ENCODE measurements around the gene MYLK4.

The MYLK4 gene

DNA sequence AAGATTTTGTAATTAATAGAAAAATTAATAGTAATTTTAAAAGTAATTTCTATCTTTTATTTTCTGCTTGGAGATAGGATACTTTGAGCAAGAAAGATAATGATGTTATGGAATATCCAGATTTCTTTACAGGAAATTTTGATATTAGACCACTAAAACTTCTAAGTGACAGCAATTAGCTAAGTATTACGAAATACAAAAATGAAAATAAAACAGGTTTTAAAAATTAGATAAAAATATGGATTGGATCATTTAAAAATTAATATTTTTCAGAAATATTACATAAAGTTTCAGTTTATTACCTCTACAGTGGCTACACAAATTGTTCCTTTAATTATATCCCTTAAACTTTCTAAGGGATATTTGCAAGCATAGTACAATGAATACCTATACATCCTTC, 4.2 kb upstream of the MYLK4 start:
- no peak for DNase-seq

DNA sequence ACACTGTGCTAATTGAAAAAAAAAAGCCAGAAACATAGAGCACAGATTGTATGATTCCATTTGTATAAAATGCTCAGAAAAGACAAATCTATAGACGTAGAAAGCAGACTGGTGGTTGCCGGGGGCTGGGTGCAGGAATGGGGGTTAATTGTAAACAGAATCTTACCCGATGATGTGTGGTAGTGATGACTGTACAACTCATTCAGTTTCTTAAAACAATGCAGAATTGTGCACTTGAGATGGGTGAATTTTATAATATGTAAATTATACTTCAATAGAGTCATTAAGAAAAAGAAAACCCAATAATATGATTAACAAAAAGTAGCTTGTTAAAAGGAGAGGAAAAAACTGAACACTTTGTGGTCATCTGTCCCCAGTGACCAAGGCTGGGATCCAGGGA, 3.7 kb upstream of the MYLK4 start:
- no peak for DNase-seq

DNA sequence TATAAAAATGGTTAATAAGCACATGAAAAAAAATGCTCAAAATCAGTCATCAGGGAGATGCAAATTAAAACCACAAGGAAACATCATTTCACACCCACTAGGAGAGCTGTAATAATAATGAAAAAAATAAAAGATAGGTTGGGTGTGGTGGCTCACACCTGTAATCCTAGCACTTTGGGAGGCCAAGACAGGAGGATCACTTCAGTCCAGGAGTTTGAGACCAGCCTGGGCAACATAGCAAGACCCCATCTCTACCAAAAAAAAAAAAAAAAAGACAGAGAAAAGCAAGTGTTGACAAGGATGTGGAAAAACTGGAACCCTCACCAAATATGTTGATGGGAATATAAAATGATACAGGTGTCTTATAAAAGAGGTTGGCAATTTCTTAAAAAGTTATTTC, 3.0 kb upstream of the MYLK4 start:
- DNase-seq = no peak

DNA sequence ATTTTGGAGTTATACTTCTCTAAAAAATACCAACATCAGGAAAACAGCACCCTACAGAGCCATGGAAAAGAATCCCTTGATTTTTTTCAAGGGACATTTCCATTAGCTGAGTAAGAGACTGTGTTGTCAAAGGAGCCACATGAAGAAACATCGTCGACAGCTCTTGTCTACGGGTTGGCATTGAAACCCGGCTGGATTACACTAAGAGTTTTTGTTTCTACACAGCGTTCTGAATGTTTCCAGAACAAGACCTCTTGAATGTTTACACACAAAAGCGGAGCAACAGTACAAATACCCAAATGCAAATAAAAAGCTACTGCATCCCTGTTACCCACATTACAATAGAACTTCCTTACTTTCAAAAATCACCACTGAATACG, 2.4 kb upstream of the MYLK4 start:
- no peak for DNase-seq

DNA sequence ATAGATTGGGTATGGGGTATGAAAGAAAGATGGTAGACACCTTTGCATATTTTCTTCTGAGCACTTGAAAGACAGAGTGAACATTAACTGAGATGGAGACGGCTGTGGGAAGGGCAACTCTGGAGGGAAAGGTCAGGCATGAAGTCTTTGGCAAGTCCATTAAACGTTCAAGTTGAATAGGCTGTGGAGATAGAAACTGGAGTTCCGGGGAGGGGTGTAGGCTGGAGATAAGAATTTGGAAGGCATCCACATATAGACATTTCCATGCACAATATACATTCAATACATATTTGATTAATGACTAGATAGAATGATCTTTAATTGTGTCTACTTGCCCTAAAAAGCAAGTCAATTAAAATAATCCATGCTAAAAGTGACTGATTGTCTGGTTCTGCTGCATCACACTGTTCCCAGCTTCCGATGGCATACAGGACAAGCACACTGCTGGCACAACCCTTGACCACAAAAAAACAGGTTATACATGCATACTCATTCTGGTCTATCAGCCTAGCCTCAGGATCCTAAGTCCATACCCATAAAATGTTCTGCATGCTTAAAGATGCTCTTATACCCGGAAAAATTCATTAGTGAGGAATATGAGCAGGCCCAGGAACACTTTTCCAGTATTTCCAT, 1.9 kb upstream of the MYLK4 start:
- no peak for DNase-seq

DNA sequence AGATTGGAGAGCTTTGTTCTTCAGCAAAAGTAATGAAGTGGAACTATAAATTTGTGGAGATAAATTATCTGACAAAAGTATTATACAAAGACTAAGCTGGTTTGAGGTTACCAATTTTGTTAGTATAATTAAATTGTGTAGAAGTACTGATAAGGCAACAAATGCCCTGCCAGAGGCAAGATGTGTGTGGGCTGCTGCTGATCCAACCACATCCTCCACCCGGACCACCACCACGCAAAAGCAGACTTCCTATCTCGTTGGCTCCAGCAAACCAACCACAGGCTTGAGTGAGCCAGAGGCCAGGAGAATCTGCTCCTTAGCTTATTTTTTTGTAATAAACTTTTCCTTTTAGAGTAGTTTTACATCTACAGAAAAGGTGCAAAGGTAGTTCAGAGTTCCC, 1.1 kb upstream of the MYLK4 start:
- no peak for DNase-seq

DNA sequence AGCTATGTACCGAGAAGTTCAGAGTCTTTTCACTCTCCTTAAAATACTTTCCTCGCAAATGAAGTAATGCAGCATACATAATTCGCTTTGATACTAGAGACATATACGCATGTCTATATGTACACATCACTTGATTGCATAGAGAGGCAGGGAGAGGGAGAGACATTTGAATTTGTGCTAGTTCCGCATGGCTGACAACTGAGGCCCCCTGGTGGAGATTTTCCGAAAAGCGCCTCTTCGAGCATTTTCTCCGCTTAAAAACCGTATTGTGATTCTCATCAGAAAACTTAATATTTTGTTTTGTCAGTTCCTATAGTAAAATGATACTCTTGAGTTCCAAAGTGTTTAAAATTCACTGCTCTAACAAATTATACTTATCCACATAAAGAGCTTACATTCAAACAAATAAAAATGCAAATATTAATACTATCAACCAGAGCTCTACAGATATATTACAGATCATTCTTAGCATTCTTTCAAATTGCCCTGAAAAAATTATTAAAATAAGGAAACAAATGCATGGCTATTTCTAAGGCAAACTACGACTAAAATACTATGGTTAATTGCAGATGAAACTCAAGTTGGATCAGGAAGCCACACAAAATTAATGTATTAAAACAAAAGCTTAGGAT, 637 bp downstream of the MYLK4 start:
- DNase-seq = peak; percentile 46

DNA sequence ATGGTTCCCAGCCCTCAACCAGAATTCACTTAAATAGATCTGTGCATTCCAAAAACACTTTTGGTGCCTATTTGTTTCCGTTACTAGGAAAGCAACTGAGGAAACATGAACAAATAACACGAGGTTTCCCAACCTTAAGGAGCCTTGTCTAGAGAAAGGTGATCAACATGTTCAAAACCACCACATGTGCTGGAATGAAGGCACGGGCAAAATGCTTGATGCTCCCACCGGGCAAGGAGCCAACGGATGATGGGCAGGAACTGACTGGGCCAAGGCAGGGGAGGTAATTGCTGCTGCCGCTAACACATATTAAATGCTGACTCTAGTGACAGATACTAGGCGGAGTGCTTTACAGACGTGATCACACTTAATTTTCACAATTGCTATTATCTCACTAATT, 2.5 kb downstream of the MYLK4 start:
- DNase-seq = no peak

DNA sequence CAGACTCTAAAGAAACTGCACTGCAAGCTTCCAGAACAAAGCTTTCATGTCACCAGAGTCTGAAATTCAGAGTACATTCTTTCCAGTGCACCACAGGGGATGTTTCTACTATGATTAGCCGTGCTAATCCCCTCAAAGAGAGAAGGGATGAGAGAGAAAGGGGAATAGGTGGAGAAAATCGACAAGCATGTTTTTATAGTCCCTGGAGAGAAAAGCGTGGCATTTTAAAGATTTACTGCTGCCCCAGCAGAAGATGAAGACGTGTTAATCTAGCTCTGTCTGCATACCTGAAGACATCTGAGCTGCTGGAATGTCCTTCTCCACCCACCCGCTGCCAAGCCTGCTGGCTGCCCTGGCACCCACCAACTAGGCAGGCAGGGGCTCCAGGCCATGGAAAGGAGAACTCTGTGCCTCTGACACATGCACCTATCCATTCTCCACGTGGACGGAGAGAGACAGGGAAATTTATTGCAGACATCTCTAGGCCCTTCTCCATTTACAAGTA, 4.1 kb downstream of the MYLK4 start:
- no peak for DNase-seq

DNA sequence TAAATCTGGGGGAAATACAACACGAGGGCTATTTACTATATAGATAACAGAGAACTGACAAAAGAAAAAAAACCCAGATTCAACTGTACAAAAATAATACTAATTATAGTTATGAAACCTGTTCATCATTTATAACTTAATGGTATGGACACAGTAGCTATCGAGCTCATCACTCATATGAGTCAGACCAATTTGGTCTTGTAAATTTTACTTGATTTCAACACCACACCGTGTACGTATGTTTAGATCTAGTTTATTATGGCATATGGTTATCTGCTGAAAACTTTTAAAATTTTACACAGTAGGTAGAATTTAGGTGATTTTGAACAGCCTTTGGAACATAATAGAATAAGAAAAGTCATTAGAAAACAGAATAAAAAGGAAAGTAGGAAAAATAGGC, 5.5 kb downstream of the MYLK4 start:
- DNase-seq = no peak

DNA sequence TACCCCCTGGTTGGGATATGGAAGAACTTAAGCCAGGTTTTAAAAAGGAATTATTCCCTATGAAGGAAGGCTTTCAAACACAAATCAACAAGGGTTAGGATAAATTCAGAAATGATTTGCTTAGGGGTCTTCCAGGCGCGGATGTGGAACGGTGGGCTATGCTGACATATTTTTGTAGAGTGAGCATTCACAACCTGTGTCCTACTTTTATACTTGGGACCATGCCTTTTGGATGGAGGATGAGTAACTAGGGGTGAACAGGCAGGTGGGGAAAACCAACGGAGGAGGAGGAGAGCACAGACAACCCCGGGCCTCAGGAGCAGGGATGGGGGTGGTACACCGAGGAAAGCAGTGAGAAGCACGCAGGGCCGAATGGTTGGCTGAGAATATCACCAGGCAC, 5.9 kb downstream of the MYLK4 start:
- DNase-seq = no peak

DNA sequence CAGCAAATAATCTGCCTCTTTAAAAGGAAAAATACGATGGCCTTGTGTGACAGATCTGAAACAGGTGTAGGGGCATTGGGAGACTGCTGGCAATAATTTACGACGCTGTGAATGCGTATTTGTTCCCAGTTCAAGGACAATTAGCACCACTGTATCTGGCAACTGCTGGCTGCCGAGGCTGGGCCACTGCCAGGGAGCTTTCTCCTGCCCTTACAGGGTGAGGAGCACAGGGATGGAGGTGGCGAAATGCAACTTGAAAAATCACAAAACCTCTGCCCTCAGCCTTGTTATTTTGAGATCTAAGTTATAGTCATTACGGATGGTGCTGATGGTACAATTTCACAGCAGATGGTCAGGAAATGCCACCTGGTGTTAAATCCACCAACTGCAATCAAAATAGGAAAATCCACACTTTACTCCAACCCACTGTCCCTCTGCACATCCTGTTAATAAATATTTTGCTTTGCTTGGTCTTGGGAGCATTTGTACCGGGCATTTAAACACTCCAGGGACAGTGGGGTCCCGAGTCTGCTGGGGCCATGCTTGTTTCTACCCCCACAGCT, 6.4 kb downstream of the MYLK4 start:
- peak; percentile 3 for DNase-seq

DNA sequence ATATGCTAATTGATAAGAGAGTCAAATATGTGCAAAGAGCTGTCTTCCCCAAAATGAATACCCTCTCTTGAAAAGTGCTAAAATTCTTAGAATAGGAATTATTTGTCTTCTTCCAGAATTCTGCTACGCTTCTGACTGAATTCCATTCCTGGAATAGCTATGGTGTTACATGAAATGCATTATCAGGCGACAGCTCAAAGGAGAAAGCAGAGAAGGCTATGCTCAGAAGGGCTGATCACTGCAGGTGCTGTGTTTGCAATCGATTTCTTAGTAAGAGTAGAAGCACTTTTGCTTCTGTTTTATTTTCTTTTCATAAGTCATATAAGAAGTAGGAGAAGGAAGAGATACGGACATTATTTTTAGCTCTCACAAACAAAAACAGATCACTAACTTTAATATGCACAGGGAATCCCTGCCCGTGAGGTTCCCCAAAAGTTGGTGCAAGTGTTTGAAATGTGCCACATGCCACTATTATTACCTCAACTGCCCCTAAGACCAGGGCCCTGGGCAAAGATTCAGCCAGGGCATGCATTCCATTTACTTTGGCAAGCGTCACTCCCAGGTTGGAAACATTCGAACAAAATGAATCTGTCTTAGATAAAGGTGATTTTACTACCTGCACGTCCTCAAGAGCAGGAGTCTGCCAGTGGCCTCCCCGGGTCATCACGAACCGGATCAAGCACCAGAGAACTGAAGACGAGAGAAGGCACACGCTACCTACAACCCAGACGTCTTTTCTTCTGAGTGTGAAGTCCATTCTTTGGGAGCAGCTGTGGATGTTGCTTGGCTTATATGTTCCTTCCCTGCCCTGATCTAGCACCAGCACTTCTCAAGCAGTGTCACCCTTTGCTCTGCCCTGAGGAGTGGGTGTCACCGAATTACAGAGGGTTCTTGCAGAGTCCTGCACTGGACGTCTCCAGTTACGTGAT, 7.2 kb downstream of the MYLK4 start:
- DNase-seq = no peak

DNA sequence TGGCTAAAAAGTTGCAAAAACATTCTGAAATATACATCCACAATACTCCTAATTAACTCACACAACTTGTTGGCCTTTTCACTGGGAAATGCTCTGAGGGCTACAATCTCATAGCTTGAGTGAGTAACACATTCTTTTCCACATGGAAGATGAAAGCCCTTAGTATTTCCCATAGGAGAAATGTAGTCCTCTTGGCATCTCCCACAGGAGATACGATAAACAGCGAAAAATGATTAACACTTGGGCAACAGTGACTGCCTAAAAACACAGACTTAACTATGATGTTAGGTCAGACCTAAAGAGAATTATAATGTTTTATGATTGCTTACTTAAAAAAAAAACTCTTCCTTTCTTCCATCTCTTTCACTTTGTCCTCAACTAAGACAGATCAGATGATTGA, 9.0 kb downstream of the MYLK4 start:
- DNase-seq = no peak

DNA sequence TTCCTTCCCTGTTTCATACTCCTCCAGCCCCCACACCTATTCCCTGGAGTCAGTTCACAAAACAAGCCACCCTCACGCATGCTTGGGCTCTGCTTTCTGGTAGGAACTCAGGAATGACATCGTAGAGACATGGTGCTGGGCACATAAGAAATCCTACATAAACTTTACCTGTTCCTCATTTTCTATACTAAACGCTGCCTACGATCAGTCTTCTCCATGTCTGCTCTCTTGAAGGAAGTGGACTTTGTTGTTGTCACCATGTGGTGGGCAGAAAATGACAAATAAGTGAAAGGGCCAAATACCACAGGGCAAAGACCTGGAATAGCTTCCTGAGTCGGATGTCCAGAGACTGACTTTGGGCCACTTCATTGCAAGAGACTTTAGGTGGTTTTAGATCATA, 10.1 kb downstream of the MYLK4 start:
- DNase-seq = no peak

DNA sequence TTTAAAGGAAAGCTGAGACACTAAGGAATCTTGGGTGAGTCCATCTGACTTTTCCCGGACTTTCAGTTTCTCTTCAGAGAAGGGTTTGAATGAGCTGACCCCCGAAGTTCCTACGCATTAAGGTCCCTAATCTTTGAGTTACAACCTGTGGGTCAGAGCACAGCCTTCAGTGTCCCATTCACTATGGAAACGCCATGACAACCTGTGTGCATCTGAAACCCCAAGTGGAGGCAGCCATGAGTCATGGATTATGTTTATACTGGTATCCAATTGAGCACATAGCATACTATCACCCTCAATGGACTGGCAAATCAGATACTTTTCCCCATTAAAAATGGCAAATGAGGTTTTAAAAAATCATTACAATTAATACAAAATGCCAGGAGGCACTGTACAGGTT, 11.4 kb downstream of the MYLK4 start:
- DNase-seq = no peak

DNA sequence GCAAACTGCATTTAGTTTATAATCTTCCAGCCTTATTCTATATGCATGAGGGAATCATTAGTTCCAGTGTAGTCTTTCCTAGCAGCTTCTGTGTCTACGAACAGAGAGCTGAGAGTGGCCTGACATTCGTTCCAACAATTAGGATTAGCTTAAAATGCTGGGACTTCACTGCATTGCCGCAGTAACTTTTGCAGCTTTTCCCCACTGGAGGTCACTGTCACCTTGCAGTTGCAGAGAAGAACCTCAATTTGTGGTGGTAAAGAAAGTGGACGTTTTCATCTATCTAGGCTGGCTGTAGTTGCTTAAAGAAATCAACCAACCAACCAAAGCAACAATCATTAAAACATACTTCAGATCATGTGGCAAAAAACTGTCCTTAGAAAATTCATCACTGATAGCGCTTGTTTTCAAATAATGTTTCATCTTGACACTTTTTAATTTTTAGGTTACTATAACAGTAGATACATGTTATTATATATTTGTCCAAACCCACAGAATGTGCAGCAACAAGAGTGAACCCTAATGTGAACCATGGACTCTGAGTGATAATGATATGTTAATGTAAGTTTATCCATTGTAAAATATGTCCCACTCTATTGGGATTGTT, 12.2 kb downstream of the MYLK4 start:
- no peak for DNase-seq

DNA sequence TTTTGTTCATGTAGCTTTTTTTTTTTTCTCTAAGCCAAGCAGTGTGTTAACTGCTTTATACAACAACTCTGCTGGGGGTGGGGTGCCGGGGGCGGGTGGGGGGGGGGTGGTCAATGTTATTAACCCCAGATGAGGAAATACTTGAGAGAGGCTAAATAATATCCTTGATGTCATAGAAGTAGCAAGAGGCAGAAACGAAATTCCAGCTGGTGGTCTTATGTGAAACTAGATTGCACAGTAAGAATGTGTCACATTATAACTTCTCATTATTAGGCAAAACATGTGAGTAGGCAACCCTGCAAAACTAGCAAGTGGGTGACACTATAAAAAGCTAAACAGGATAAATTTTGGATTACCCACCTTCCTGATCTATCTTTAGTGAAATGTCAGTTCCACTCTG, 12.8 kb downstream of the MYLK4 start:
- no peak for DNase-seq

DNA sequence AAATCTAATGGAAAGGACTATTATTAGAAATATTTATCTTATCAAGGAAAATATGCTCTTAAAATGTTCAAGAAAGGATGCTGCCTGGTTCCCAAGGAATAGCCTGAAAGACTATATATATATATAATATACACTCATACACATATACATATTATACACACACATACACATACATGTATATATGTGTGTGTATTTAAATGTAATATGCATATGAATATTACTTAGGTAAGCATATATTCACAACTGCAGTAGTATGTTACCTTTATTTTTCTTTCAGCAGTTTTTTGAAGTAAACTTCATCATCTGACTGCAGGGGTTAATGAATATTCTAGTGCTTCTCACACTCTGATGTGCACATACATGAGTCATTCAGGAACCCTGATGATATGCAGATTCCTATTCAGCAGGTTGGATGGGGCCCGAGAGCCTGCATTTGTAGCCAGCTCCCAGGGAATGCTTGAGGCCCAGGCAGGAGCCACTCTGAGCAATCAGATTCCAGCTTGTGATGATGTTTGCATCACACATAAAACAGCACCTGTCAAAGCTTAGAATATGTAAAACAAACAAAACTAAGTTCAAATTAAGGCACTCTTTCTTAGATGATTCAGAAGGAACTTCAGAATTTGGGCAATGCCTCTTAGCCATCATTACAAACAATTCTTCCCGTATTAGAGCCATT, 16.1 kb downstream of the MYLK4 start:
- no peak for DNase-seq

DNA sequence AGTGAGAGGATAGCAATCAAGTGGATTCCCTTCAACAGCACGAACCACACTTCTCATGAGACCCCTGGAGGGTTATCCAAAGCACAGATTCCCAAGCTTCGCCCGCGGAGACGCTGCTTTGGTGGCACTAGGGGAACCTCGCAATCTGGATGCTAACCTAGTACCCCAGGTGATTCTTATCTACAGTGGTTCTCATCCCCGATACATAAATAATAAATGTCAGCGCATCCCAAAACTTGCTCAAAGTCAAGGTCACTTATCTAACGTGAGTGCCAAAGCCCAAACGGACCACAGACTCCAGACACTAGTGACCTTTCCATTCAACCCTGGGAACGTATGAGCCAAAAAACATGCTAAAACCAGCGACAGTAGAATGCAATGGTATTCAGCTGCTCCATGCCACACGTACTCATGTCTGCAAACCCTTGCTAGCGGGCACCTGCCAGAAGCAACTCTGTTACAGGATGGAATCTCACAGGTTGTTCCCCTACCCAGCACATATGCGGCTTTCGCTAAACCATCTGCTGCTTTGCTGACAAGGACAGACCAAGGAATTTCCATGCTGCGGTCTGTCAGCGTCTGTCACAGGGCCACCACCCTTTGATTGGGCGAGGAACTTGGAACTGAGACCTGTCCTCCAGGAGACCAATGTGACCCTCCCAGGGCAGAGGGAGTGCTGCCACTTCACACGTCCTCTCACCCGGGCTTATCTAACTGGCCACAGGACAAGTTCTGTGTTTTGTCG, 16.8 kb downstream of the MYLK4 start:
- DNase-seq = no peak

DNA sequence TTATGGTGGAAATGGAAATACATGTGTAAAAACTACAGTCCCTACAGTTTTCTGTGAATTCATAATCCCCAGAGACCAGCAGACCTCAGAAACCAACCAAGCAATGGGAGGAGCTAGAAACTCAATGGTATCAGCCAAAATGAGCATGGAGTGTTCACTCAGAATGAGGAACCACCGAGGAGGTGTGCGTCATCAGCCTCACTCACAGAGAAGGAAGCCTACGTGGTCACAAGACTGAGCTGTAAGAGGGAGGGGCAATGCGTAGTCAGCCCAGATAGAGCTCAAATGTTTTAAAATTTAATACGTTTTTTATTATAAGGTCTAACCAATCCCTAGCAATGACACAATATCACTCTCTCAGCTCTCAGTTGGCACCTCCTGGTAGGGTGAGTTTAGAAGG, 17.4 kb downstream of the MYLK4 start:
- DNase-seq = no peak

Measured in NCI-H526 treated with DMSO at 0.1 percent for 48 hours (cell line).